ENCODE results near the gene ARPC2. TPM values are rescaled to one million over a fixed set of nuclear protein-coding genes. Genes with fewer than 3 reads are reported as not detected.

The ARPC2 gene
- total and polyA plus RNA-seq, 5 donors from 2014 or later = 540 to 1,050 (median 811) TPM

DNA sequence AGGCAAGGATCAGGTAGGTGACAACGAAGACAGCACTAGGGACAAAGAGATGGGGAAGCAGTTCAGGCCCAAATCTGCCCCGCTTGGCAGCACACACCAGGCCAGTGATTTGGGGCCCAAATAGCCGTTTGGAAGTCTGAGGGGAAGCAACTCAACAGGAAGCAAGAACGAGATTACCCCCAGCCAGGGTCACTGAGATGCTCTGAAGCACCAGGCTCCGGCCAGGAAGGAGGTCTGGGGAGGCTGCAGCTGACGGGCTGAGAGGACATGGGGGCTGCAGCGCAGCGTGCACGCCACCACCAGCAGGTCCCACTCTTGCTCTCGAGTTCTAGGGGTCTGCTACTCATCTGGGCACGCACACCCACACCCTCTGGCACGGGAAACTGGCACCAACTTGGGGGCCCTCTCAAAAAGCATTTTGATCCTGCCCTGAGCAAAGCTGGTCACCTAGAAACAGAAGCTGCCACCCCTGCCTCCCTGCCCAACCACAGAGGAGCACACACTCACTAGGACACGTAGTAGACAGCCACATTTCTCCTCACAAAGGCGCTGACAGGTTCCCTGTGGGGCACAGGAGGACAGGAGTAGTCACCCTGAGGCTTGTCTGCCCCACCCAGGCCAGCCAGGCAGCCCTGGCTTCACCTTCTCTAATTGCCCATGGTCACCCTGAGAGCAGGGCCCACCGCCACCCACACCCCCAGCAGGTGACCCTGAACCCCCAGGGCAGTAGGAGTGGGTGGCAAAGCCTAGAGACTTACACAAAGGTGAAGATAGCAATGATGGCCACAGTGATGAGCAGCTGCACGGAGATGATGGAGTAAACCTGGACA, 61.8 kb downstream of the ARPC2 start:
- H3K9me3 Mint-ChIP-seq = no peaks in the 10 kb centered on the region
- peak overlapping the region in 2 of 3 donors; percentile 12 to 36 for H3K27ac Mint-ChIP-seq
- H3K4me3 Mint-ChIP-seq = no peak overlapping the region
- Histone ChIP-seq H3K27ac (ENCODE audit: insufficient read depth, low read length, poor library complexity, severe bottlenecking) (peak overlapping the region; percentile 2), H3K4me1 (ENCODE audit: control insufficient read depth, insufficient read depth, low read length, poor library complexity, severe bottlenecking) (peaks cover 14% of the 10 kb centered on the region), H3K27me3 (ENCODE audit: control insufficient read depth, insufficient read depth, low read length) (no peaks in the 10 kb centered on the region), H3K9me3 (ENCODE audit: control insufficient read depth in 2 of 2, low read length in 2 of 2) (no peaks in the 10 kb centered on the region), H3K36me3 (ENCODE audit: control insufficient read depth, insufficient read depth, low read length) (peaks cover 88% of the 10 kb centered on the region), H3K4me3 (ENCODE audit: low read depth, low read length) (no peak overlapping the region)
- ATAC-seq (ENCODE audit: low read depth in 2 of 2) (no peak), DNase-seq (no peak)
- peaks cover 0 to 28% (median 8%) of the 10 kb centered on the region in 4 donors for H3K4me1 Mint-ChIP-seq
- H3K36me3 Mint-ChIP-seq = peaks cover 40% of the 10 kb centered on the region
- H3K27me3 Mint-ChIP-seq = no peaks in the 10 kb centered on the region

DNA sequence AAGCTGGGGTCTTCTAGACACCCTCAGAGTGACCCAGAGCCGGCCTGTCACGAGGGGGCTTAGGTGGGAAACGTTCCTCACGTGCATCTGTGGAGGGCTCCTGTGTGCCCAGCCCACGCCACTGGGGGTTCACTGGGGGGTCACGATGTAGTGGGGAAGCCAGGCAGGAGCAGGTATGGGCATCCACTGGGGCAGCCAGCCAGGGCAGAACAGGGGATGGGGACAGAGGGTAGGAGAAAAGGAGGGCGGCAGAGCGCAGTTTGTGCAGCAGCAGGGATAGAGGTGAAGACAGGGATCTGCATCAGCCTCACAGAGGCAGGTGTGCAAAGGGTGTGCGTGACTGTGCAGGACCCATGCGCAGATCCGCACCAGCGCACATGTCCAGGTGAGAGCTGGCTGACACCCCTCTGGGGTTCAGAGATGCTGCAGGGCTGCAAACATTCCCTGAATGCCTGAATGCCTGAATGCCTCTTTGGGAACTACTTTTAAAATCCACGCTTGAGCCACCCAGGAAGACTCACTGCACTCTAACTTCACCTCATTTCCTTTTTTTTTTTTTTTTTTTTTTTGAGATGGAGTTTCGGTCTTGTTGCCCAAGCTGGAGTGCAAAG, 63.4 kb downstream of the ARPC2 start:
- ATAC-seq (ENCODE audit: low read depth in 2 of 2) = no peak

DNA sequence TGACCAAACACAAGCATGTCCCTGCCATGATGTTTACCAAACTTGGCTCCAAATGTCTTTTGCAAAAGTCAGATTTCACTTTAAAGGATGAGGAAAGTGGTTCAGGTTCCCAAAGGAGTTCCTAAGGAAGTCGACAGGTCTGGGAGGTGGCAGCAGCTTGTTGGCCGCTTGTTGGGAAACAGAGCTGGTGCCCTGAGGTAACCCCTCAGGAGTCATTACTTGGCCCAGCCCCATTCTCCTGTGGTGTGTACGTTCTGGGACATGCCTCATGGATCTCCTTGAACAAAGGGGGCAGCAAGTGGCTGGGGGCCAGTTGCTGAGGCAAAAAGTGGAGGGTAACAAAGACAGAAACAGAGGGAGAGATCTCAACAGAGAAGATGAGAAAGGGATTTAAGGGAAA, 64.5 kb downstream of the ARPC2 start:
- no peak for DNase-seq
- H3K36me3 Mint-ChIP-seq = peaks cover 24% of the 10 kb centered on the region
- no peaks in the 10 kb centered on the region for H3K9me3 Mint-ChIP-seq
- no peaks in the 10 kb centered on the region for H3K9me3 ChIP-seq (ENCODE audit: control insufficient read depth in 2 of 2, low read length in 2 of 2)
- H3K27me3 ChIP-seq (ENCODE audit: control insufficient read depth, insufficient read depth, low read length) = no peaks in the 10 kb centered on the region
- H3K4me1 Mint-ChIP-seq = peaks cover 16 to 52% (median 23%) of the 10 kb centered on the region in 4 donors
- no peak overlapping the region for H3K4me3 ChIP-seq (ENCODE audit: low read depth, low read length)
- H3K27ac ChIP-seq (ENCODE audit: insufficient read depth, low read length, poor library complexity, severe bottlenecking) = no peak overlapping the region
- H3K4me3 Mint-ChIP-seq = peak overlapping the region in 1 of 4 donors; percentile 58
- H3K36me3 ChIP-seq (ENCODE audit: control insufficient read depth, insufficient read depth, low read length) = peaks cover 61% of the 10 kb centered on the region
- H3K27me3 Mint-ChIP-seq = no peaks in the 10 kb centered on the region
- peak overlapping the region; percentile 69 to 74 (median 73) for H3K27ac Mint-ChIP-seq
- H3K4me1 ChIP-seq (ENCODE audit: control insufficient read depth, insufficient read depth, low read length, poor library complexity, severe bottlenecking) = peaks cover 37% of the 10 kb centered on the region
- ATAC-seq (ENCODE audit: low read depth in 2 of 2) = no peak

More for the DNA sequence above, 63.4 kb downstream of the ARPC2 start:
- H3K4me3 ChIP-seq (ENCODE audit: low read depth, low read length) = no peak overlapping the region
- Mint-ChIP-seq H3K27me3 (no peaks in the 10 kb centered on the region), H3K36me3 (peaks cover 28% of the 10 kb centered on the region), H3K4me1 (peaks cover 8 to 42% (median 14%) of the 10 kb centered on the region in 4 donors), H3K4me3 (no peak overlapping the region), H3K27ac (peak overlapping the region in 2 of 3 donors; percentile 62 to 72), H3K9me3 (no peaks in the 10 kb centered on the region)
- peak overlapping the region; percentile 16 for H3K27ac ChIP-seq (ENCODE audit: insufficient read depth, low read length, poor library complexity, severe bottlenecking)
- H3K27me3 ChIP-seq (ENCODE audit: control insufficient read depth, insufficient read depth, low read length) = no peaks in the 10 kb centered on the region
- H3K9me3 ChIP-seq (ENCODE audit: control insufficient read depth in 2 of 2, low read length in 2 of 2) = no peaks in the 10 kb centered on the region
- H3K36me3 ChIP-seq (ENCODE audit: control insufficient read depth, insufficient read depth, low read length) = peaks cover 72% of the 10 kb centered on the region
- peaks cover 30% of the 10 kb centered on the region for H3K4me1 ChIP-seq (ENCODE audit: control insufficient read depth, insufficient read depth, low read length, poor library complexity, severe bottlenecking)
- DNase-seq = no peak

DNA sequence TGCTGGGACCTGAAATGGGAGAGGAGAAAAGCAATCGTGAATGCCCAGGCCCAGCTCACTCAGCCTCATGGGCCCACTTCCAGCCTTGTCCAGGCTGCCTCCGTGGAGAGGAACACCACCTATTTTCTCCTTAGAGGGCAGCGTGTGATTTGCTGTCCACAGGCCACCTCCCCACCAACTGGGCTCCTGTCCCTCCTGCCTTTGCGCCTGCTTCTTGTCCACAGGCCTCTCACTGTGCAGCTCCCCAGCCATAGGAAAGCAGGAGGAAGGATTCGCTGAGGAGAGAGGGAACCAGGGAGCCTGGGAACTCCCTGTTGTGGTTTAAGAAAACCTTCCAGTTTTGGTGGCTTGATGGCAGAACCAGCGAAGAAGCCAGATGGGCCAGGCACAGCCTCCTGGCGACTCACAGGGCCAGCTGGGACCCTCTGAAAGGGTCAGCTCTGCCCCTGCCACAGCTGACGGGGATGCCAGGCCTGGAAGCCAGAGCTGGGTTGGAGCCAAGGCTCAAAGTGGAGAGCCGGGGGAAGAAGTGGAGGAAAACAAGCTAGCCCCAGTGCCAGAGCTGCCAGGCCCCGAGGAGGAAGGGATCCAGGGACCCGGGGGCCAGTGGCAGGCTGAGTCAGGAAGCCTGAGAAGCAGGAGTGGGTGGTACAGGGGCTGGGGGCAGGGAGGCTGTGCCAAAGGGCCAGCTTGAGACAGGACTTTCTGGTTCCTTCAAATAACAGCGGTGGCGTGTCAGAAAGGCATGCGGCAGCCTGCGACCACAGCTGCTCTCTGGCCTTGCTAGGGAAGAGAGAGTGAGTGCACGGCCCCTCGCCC, 65.4 kb downstream of the ARPC2 start:
- Mint-ChIP-seq H3K9me3 (no peaks in the 10 kb centered on the region), H3K4me3 (no peak overlapping the region), H3K27me3 (no peaks in the 10 kb centered on the region), H3K27ac (peak overlapping the region in 2 of 3 donors; percentile 44 to 51), H3K36me3 (peaks cover 14% of the 10 kb centered on the region), H3K4me1 (peaks cover 21 to 58% (median 31%) of the 10 kb centered on the region in 4 donors)
- H3K27me3 ChIP-seq (ENCODE audit: control insufficient read depth, insufficient read depth, low read length) = no peaks in the 10 kb centered on the region
- peaks cover 46% of the 10 kb centered on the region for H3K4me1 ChIP-seq (ENCODE audit: control insufficient read depth, insufficient read depth, low read length, poor library complexity, severe bottlenecking)
- ATAC-seq (ENCODE audit: low read depth in 2 of 2) (no peak), DNase-seq (no peak)
- peaks cover 52% of the 10 kb centered on the region for H3K36me3 ChIP-seq (ENCODE audit: control insufficient read depth, insufficient read depth, low read length)
- no peaks in the 10 kb centered on the region for H3K9me3 ChIP-seq (ENCODE audit: control insufficient read depth in 2 of 2, low read length in 2 of 2)
- H3K4me3 ChIP-seq (ENCODE audit: low read depth, low read length) = no peak overlapping the region
- H3K27ac ChIP-seq (ENCODE audit: insufficient read depth, low read length, poor library complexity, severe bottlenecking) = peak overlapping the region; percentile 56

DNA sequence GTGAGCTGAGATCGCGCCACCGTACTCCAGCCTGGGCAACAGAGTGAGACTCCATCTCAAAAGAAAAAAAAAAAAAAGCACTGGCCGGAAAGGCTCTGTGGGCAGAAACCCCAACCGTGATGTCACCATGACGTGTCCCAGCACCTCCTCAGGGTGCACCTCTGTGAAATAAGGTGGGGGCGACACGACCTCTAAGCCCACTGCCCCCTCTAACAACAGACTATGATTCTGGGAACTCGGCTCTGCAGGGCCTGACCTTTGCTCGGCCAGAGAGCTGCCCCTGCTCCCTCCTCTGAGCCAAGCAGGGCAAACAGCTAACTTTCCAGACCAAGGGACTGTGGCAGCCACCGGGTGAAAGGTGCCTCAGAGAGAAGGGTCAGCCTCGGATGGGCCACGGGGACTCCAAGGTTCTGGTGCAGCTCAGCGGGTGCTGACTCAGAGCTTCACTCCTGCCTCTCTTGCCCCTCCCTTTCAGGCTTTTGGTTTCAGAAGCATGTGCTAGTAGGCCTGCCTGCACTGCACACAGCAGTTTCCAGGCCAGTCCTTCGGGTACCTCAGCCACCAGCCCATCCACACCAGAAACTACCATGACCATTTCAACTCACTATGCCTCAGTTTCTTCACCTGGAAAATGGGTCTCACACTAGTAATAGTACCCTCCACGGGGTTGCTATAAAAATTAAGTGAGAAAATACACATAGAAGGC, 67.3 kb downstream of the ARPC2 start:
- H3K27me3 Mint-ChIP-seq = no peaks in the 10 kb centered on the region
- Histone ChIP-seq H3K4me3 (ENCODE audit: low read depth, low read length) (peak overlapping the region; percentile 51), H3K27me3 (ENCODE audit: control insufficient read depth, insufficient read depth, low read length) (no peaks in the 10 kb centered on the region), H3K4me1 (ENCODE audit: control insufficient read depth, insufficient read depth, low read length, poor library complexity, severe bottlenecking) (peaks cover 61% of the 10 kb centered on the region), H3K9me3 (ENCODE audit: control insufficient read depth in 2 of 2, low read length in 2 of 2) (no peaks in the 10 kb centered on the region), H3K36me3 (ENCODE audit: control insufficient read depth, insufficient read depth, low read length) (peaks cover 33% of the 10 kb centered on the region), H3K27ac (ENCODE audit: insufficient read depth, low read length, poor library complexity, severe bottlenecking) (peak overlapping the region; percentile 96)
- H3K9me3 Mint-ChIP-seq = no peaks in the 10 kb centered on the region
- H3K4me1 Mint-ChIP-seq = peaks cover 21 to 73% (median 40%) of the 10 kb centered on the region in 4 donors
- ATAC-seq (ENCODE audit: low read depth in 2 of 2) = peak; percentile 52 to 55
- peak overlapping the region; percentile 92 to 97 (median 94) for H3K4me3 Mint-ChIP-seq
- peak overlapping the region; percentile 95 to 97 (median 97) for H3K27ac Mint-ChIP-seq
- DNase-seq = peak; percentile 35 to 75 (median 46)
- peaks cover 12% of the 10 kb centered on the region for H3K36me3 Mint-ChIP-seq

DNA sequence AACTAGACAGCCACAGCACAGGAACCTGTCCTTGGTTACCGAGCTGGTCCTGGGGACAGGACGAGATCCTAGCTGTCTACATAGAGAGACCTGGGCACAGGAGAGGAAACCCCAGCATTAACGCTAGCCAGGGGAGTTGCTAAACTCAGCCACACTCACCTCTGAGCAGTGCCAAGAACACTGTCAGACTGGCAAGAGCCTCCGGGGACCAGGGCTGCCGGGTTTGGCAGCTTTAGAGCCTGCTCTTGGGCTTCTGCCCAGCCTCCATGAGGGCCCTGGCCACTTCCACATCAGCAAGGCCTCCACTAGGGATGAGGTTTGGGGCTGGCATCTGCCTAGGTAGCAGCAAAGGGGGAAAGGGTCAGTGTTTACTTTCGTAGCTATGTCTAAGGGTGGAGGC, 68.6 kb downstream of the ARPC2 start:
- no peak for DNase-seq
- H3K36me3 Mint-ChIP-seq = peaks cover 7% of the 10 kb centered on the region
- H3K27ac ChIP-seq (ENCODE audit: insufficient read depth, low read length, poor library complexity, severe bottlenecking) = peak overlapping the region; percentile 96
- H3K4me1 ChIP-seq (ENCODE audit: control insufficient read depth, insufficient read depth, low read length, poor library complexity, severe bottlenecking) = peaks cover 74% of the 10 kb centered on the region
- no peaks in the 10 kb centered on the region for H3K9me3 Mint-ChIP-seq
- ATAC-seq (ENCODE audit: low read depth in 2 of 2) = no peak
- H3K4me1 Mint-ChIP-seq = peaks cover 21 to 76% (median 52%) of the 10 kb centered on the region in 4 donors
- H3K9me3 ChIP-seq (ENCODE audit: control insufficient read depth in 2 of 2, low read length in 2 of 2) = no peaks in the 10 kb centered on the region
- H3K36me3 ChIP-seq (ENCODE audit: control insufficient read depth, insufficient read depth, low read length) = peaks cover 20% of the 10 kb centered on the region
- H3K27me3 ChIP-seq (ENCODE audit: control insufficient read depth, insufficient read depth, low read length) = no peaks in the 10 kb centered on the region
- peak overlapping the region; percentile 92 to 97 (median 94) for H3K4me3 Mint-ChIP-seq
- H3K27me3 Mint-ChIP-seq = no peaks in the 10 kb centered on the region
- H3K27ac Mint-ChIP-seq = peak overlapping the region; percentile 95 to 97 (median 97)
- peak overlapping the region; percentile 77 for H3K4me3 ChIP-seq (ENCODE audit: low read depth, low read length)

All from CD4-positive, CD25-positive, alpha-beta regulatory T cell (primary cell).